RKO (cell line): ENCODE data around the gene B4GALNT1.
"Not testable (repeated sequence)": the region's sequence is repeated elsewhere in the genome, so short reads cannot be mapped to it uniquely, and the experiment has no call there.

Source experiments
- DNase-seq: peaks from one replicate; pipeline ENCODE4 v3.0.0-alpha.2; 2016; ENCODE audit warnings: low spot score

The B4GALNT1 gene

GRCh38 chr12:57637364-57637763 is 4.4 kb upstream of the B4GALNT1 start:
- DNase-seq, result peak; percentile 47

GRCh38 chr12:57636731-57637130 is 3.7 kb upstream of the B4GALNT1 start:
- not testable (repeated sequence) for DNase-seq

- no peak for DNase-seq
Observed at GRCh38 chr12:57632073-57632957, 686 bp downstream of the B4GALNT1 start.

GRCh38 chr12:57631566-57632072 is 1.4 kb downstream of the B4GALNT1 start:
- no peak for DNase-seq

GRCh38 chr12:57630891-57631433 is 2.0 kb downstream of the B4GALNT1 start:
- DNase-seq, result no peak

- DNase-seq, result no peak
Observed at GRCh38 chr12:57629897-57630471, 3.0 kb downstream of the B4GALNT1 start.

- DNase-seq, result no peak
Observed at GRCh38 chr12:57628280-57629191, 4.5 kb downstream of the B4GALNT1 start.

GRCh38 chr12:57627501-57628279 is 5.3 kb downstream of the B4GALNT1 start:
- peak; percentile 13 for DNase-seq

GRCh38 chr12:57626921-57627445 is 6.0 kb downstream of the B4GALNT1 start:
- DNase-seq, result no peak

- DNase-seq, result no peak
Observed at GRCh38 chr12:57626111-57626920, 6.7 kb downstream of the B4GALNT1 start.

GRCh38 chr12:57625261-57626032 is 7.6 kb downstream of the B4GALNT1 start:
- DNase-seq, result no peak

- no peak for DNase-seq
Observed at GRCh38 chr12:57624441-57625220, 8.4 kb downstream of the B4GALNT1 start.

- DNase-seq, result no peak
Observed at GRCh38 chr12:57623811-57624390, 9.1 kb downstream of the B4GALNT1 start.

GRCh38 chr12:57623385-57623784 is 9.6 kb downstream of the B4GALNT1 start:
- no peak for DNase-seq

- DNase-seq, result no peak
Observed at GRCh38 chr12:57622293-57623245, 10.4 kb downstream of the B4GALNT1 start.

GRCh38 chr12:57621497-57622292 is 11.3 kb downstream of the B4GALNT1 start:
- DNase-seq, result no peak
